SU-DHL-6 (cell line): Measurements from ENCODE around the gene ZMIZ1.

Source experiments
- H2AFZ ChIP-seq: fragments of 200-600 bp; sonication (generic); 2 replicates; pipeline ENCODE4 v1.6.1; 2014; ENCODE audit warnings: low read depth, mild to moderate bottlenecking, moderate library complexity, mixed read lengths, antibody characterized with exemption, low read length; ENCODE audit not compliant: severe bottlenecking
- H3F3A ChIP-seq: fragments of 200-600 bp; shearing (Covaris generic); 2 replicates; pipeline ENCODE4 v1.6.0; 2016; ENCODE audit warnings: antibody characterized with exemption, mild to moderate bottlenecking; ENCODE audit not compliant: insufficient read depth
- H3K27ac ChIP-seq: fragments of 200-600 bp; sonication (generic); 2 replicates; pipeline ENCODE4 v1.5.1; 2016; ENCODE audit warnings: low read depth, mild to moderate bottlenecking, low read length, moderate library complexity, mixed read lengths
- H3K27me3 ChIP-seq: fragments of 200-600 bp; sonication (generic), shearing (Covaris generic); 2 replicates; pipeline ENCODE4 v1.6.0; 2014; ENCODE audit warnings: mild to moderate bottlenecking, low read length
- H3K36me3 ChIP-seq: fragments of 200-600 bp; sonication (generic); 2 replicates; pipeline ENCODE4 v1.6.1; 2014; ENCODE audit warnings: mild to moderate bottlenecking, low read length, mixed read lengths
- H3K4me2 ChIP-seq: fragments of 300-600, 200-600 bp; shearing (Covaris generic), sonication (generic); 2 replicates; pipeline ENCODE4 v1.6.0; 2014; ENCODE audit warnings: low read length, low read depth, mild to moderate bottlenecking; ENCODE audit not compliant: poor library complexity, severe bottlenecking
- H3K4me3 ChIP-seq: fragments of 200-600 bp; sonication (generic); 2 replicates; pipeline ENCODE4 v1.5.1; 2014; ENCODE audit warnings: antibody characterized with exemption, low read length, mild to moderate bottlenecking, mixed read lengths; ENCODE audit not compliant: insufficient read depth, poor library complexity, severe bottlenecking
- H3K79me2 ChIP-seq: fragments of 200-600 bp; sonication (generic); 2 replicates; pipeline ENCODE4 v1.6.1; 2014; ENCODE audit warnings: mild to moderate bottlenecking, low read length, moderate library complexity; ENCODE audit not compliant: insufficient read depth
- H3K9ac ChIP-seq: fragments of 200-600 bp; sonication (generic); 2 replicates; pipeline ENCODE4 v1.7.0; 2014; ENCODE audit warnings: mild to moderate bottlenecking, low read length
- H3K9me2 ChIP-seq: fragments of 200-600 bp; sonication (generic); replicated peaks from 2 replicates; pipeline ENCODE4 v1.6.1; 2014; ENCODE audit warnings: low read length; ENCODE audit not compliant: insufficient read depth
- H3K9me3 ChIP-seq: fragments of 200-600 bp; sonication (generic); 2 replicates; pipeline ENCODE4 v1.6.1; 2014; ENCODE audit warnings: low read length, mixed read lengths; ENCODE audit not compliant: insufficient read depth
- H4K20me1 ChIP-seq: fragments of 200-600 bp; sonication (generic); 2 replicates; pipeline ENCODE4 v1.6.1; 2014; ENCODE audit warnings: low read depth, mild to moderate bottlenecking, antibody characterized with exemption, low read length, moderate library complexity, mixed read lengths
- EZH2phosphoT487 ChIP-seq: fragments of 200-600 bp; sonication (generic), shearing (Covaris generic); conservative IDR thresholded peaks from 2 replicates; pipeline ENCODE4 v1.6.1; 2018; ENCODE audit warnings: mild to moderate bottlenecking, antibody characterized with exemption, low read length, moderate library complexity, mixed read lengths
- TF ChIP-seq, protein P1 (sequence below): fragments of 200-600 bp; sonication (generic); IDR thresholded peaks from one replicate; pipeline ENCODE4 v1.5.1; 2017; ENCODE audit warnings: antibody characterized with exemption, mild to moderate bottlenecking, low read length, moderate library complexity; ENCODE audit not compliant: insufficient read depth, poor library complexity, severe bottlenecking

The ZMIZ1 gene

DNA sequence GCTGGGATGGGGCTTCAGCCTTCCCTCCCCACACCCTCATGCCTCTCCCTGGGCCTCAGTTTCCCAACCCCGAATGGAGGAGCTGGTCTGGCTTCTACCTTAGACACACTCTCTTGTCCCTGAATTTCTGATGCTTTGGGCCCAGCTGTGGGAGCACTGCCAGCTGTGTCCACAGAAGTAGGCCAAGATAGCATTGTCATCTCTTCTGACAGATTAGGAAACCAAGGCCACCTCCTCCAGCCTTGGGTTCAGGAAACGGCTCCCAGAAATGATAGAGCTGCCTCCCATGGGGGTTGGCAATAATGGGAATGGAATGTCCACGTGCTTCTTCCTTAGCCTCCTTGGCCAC lies 279.8 kb downstream of the ZMIZ1 start:
- peak overlapping the region; percentile 99 for H3K9ac ChIP-seq

DNA sequence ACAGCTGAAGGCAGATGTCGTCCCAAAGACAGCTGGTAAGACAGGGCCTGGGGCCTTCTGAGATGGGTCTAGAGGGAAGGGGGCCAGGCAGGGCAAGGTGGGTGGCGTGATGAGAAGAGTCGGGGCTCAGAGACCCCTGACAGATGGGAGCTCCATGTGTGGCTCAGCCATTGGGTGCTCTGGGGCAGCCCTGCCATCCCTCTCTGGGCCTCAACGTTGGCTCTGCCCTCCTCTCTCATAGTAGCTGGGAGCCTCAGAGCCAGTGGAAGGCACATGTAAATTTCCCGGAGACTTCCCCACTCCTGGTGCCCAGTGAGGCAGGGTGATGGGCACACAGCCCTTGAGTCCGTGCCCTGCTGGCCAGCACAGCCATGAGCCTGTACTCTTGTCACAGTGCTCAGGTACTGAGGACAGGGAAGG lies 280.3 kb downstream of the ZMIZ1 start:
- peak overlapping the region; percentile 99; the same call in 1 of the 2 replicates for H3K9ac ChIP-seq
- H3K9me3 ChIP-seq = no peaks in the 10 kb centered on the region
- peaks cover 6% of the 10 kb centered on the region; the same call in 1 of the 2 replicates for H3K36me3 ChIP-seq
- H3K27me3 ChIP-seq = no peaks in the 10 kb centered on the region
- H3K79me2 ChIP-seq = peaks cover 26% of the 10 kb centered on the region
- H3K9me2 ChIP-seq = no peaks in the 10 kb centered on the region
- H3K27ac ChIP-seq = no peak overlapping the region
- H3K4me2 ChIP-seq = peak overlapping the region; percentile 67
- no peak overlapping the region for H3K4me3 ChIP-seq
- peaks cover 3% of the 10 kb centered on the region for H3F3A ChIP-seq
- TF ChIP-seq EZH2phosphoT487 = no peak
- TF ChIP-seq, protein P1, sequence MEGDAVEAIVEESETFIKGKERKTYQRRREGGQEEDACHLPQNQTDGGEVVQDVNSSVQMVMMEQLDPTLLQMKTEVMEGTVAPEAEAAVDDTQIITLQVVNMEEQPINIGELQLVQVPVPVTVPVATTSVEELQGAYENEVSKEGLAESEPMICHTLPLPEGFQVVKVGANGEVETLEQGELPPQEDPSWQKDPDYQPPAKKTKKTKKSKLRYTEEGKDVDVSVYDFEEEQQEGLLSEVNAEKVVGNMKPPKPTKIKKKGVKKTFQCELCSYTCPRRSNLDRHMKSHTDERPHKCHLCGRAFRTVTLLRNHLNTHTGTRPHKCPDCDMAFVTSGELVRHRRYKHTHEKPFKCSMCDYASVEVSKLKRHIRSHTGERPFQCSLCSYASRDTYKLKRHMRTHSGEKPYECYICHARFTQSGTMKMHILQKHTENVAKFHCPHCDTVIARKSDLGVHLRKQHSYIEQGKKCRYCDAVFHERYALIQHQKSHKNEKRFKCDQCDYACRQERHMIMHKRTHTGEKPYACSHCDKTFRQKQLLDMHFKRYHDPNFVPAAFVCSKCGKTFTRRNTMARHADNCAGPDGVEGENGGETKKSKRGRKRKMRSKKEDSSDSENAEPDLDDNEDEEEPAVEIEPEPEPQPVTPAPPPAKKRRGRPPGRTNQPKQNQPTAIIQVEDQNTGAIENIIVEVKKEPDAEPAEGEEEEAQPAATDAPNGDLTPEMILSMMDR = no peak
- no peak overlapping the region for H2AFZ ChIP-seq
- H4K20me1 ChIP-seq = peaks cover 10% of the 10 kb centered on the region; the same call in 1 of the 2 replicates

More for the DNA sequence above, 279.8 kb downstream of the ZMIZ1 start:
- H3F3A ChIP-seq = peaks cover 3% of the 10 kb centered on the region
- peaks cover 26% of the 10 kb centered on the region for H3K79me2 ChIP-seq
- H3K36me3 ChIP-seq = peaks cover 2% of the 10 kb centered on the region; the same call in 1 of the 2 replicates
- H3K9me3 ChIP-seq = no peaks in the 10 kb centered on the region
- peak overlapping the region; percentile 77 for H3K27ac ChIP-seq
- TF ChIP-seq EZH2phosphoT487 = no peak
- no peak overlapping the region for H2AFZ ChIP-seq
- no peaks in the 10 kb centered on the region for H3K27me3 ChIP-seq
- H3K9me2 ChIP-seq = no peaks in the 10 kb centered on the region
- peaks cover 10% of the 10 kb centered on the region; the same call in 1 of the 2 replicates for H4K20me1 ChIP-seq
- H3K4me2 ChIP-seq = peak overlapping the region; percentile 67
- peak overlapping the region; percentile 85 for H3K4me3 ChIP-seq

DNA sequence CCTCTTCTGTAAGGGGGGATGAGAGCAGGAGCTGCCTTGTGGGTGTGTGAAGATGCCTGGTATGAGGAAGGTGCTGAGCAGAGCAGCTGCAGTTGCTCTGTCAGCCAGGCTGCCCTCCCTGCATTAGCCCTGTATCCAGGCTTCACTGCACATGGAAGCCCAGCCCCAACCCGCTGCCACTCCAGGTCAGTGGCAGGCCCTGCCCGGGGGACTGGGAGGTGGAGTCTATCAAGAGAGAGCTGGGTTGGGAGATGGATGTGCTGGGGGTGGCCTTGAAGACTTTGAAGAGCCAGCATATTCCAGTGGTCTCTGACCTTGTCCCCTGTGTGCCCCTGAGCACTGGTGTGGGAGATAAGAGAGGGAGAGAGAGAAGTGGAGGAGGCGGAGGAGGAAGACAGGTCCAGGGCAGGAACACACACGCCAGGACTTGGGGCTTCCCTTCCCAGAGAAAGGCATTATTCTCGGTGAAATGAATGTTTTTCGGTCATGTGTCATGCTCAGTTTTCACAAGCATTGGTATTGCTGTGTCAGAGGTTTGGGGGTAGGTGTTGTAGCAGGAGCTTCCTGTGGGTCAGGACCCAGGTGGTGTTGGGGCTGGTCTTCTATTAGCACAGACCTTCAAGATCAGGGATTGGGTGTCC lies 281.1 kb downstream of the ZMIZ1 start:
- H4K20me1 ChIP-seq = peaks cover 16% of the 10 kb centered on the region; the same call in 1 of the 2 replicates

More for the DNA sequence above, 281.1 kb downstream of the ZMIZ1 start:
- no peaks in the 10 kb centered on the region for H3K9me2 ChIP-seq
- H3K27ac ChIP-seq = no peak overlapping the region
- H3K4me3 ChIP-seq = no peak overlapping the region
- TF ChIP-seq EZH2phosphoT487 = no peak
- TF ChIP-seq, protein P1 = no peak
- no peak overlapping the region for H2AFZ ChIP-seq
- no peak overlapping the region for H3K4me2 ChIP-seq
- H3K9ac ChIP-seq = no peak overlapping the region
- H3K79me2 ChIP-seq = peaks cover 26% of the 10 kb centered on the region
- H3F3A ChIP-seq = peaks cover 3% of the 10 kb centered on the region
- H3K9me3 ChIP-seq = no peaks in the 10 kb centered on the region
- peaks cover 6% of the 10 kb centered on the region; the same call in 1 of the 2 replicates for H3K36me3 ChIP-seq
- H3K27me3 ChIP-seq = no peaks in the 10 kb centered on the region
